Endothelial cell of umbilical vein (primary cell): Measurements from ENCODE around the gene SLC38A8. TPM values are rescaled to one million over a fixed set of nuclear protein-coding genes. Genes with fewer than 3 reads are reported as not detected.

Experiments
- BruUV-seq: library from RNA; stranded (reverse); fragments of 400-500 nt; replicated peaks from 2 replicates; lab custom pipeline; 2021; lab: Mats Ljungman, UMichigan
- CTCF ChIA-PET: fragments of 300-600, 350-600 bp; sonication (Branson Sonifier 250); formaldehyde crosslinking; loops from one replicate; lab custom pipeline; 2021; ENCODE audit warnings: antibody characterized with exemption, inconsistent platforms; lab: Charles Lee
- POLR2A ChIA-PET: fragments of 300-600, 350-600 bp; sonication (Branson Sonifier 250); formaldehyde crosslinking; loops from one replicate; lab custom pipeline; 2021; ENCODE audit warnings: antibody characterized with exemption, inconsistent platforms; lab: Charles Lee
- DNase-seq: peaks from one replicate; pipeline ENCODE4 v3.0.0-alpha.2; 2011; ENCODE audit warnings: low read depth, low spot score
- FAIRE-seq: peaks from 2 replicates; lab custom pipeline; 2011; peaks lifted over from hg19 to GRCh38; lab: Jason Lieb, UNC
- H2AFZ ChIP-seq: 2 replicates; pipeline ENCODE4 v1.6.0; 2012; ENCODE audit warnings: low read depth, low read length, control low read depth, inconsistent platforms
- H3K27ac ChIP-seq: 2 replicates; pipeline ENCODE4 v1.5.1; 2011; ENCODE audit warnings: low read depth, mild to moderate bottlenecking, control low read depth, low read length, moderate library complexity; ENCODE audit not compliant: insufficient read depth
- H3K27me3 ChIP-seq, 2 experiments: 2 replicates each; pipeline versions ENCODE4 v1.6.0 to v1.6.1; 2011; ENCODE audit warnings: low read length in 2 of 2, mixed read lengths in 1 of 2; ENCODE audit not compliant: control insufficient read depth in 2 of 2, insufficient read depth in 2 of 2
- H3K36me3 ChIP-seq, 2 experiments: 2 replicates in 1 of 2; 3 replicates in 1 of 2; pipeline ENCODE4 v1.5.1; 2011; ENCODE audit warnings: low read length in 2 of 2, mild to moderate bottlenecking in 1 of 2, moderate library complexity in 1 of 2; ENCODE audit not compliant: control insufficient read depth in 2 of 2, insufficient read depth in 2 of 2; ENCODE audit errors: extremely low read depth in 1 of 2
- H3K4me1 ChIP-seq: 3 replicates; pipeline ENCODE4 v1.5.1; 2011; ENCODE audit warnings: mild to moderate bottlenecking, low read length; ENCODE audit not compliant: control insufficient read depth, insufficient read depth; ENCODE audit errors: extremely low read depth
- H3K4me2 ChIP-seq: 2 replicates; pipeline ENCODE4 v1.6.1; 2011; ENCODE audit warnings: low read length, control low read depth, mixed read lengths; ENCODE audit not compliant: insufficient read depth
- H3K4me3 ChIP-seq, 3 experiments: fragments of 200-600 bp in 1 of 3; sonication (generic), shearing (Covaris generic) in 1 of 3; replicated peaks in 1 of 3; 2 replicates each; pipeline ENCODE4 v1.5.1; 2011 to 2016; ENCODE audit warnings: control low read depth in 3 of 3, low read length in 3 of 3, mild to moderate bottlenecking in 2 of 3, inconsistent platforms in 1 of 3, low read depth in 1 of 3, moderate library complexity in 1 of 3; ENCODE audit not compliant: insufficient read depth in 1 of 3
- H3K79me2 ChIP-seq: 2 replicates; pipeline ENCODE4 v1.6.0; 2012; ENCODE audit warnings: low read length, inconsistent platforms; ENCODE audit not compliant: control insufficient read depth, insufficient read depth
- H3K9ac ChIP-seq: replicated peaks from 2 replicates; pipeline ENCODE3; 2011; ENCODE audit warnings: low read length, control low read depth; ENCODE audit not compliant: insufficient read depth; ENCODE audit errors: extremely low read depth
- H3K9me1 ChIP-seq: replicated peaks from 3 replicates; pipeline ENCODE4 v1.6.0; 2011; ENCODE audit warnings: mild to moderate bottlenecking, low read length; ENCODE audit not compliant: control insufficient read depth, insufficient read depth; ENCODE audit errors: extremely low read depth
- H3K9me3 ChIP-seq: replicated peaks from 2 replicates; pipeline ENCODE4 v1.5.1; 2012; ENCODE audit warnings: low read length, inconsistent platforms; ENCODE audit not compliant: control insufficient read depth, insufficient read depth
- H4K20me1 ChIP-seq: replicated peaks from 2 replicates; pipeline ENCODE3; 2011; ENCODE audit warnings: mild to moderate bottlenecking, low read length; ENCODE audit not compliant: control insufficient read depth, insufficient read depth; ENCODE audit errors: extremely low read depth
- EZH2 ChIP-seq: IDR thresholded peaks from 2 replicates; pipeline ENCODE4 v1.6.1; 2012; ENCODE audit warnings: borderline replicate concordance, low read depth, mild to moderate bottlenecking, moderate library complexity, low read length, inconsistent platforms; ENCODE audit not compliant: severe bottlenecking
- FOS ChIP-seq: IDR thresholded peaks from 2 replicates; pipeline ENCODE4 v1.6.1; 2011; ENCODE audit warnings: mild to moderate bottlenecking, low read length, moderate library complexity, borderline replicate concordance; ENCODE audit not compliant: insufficient read depth
- GATA2 ChIP-seq: IDR thresholded peaks from 2 replicates; pipeline ENCODE4 v1.7.0; 2011; ENCODE audit warnings: low read depth, mild to moderate bottlenecking, moderate library complexity, mixed read lengths, low read length; ENCODE audit not compliant: insufficient read length, insufficient read depth
- JUN ChIP-seq: IDR thresholded peaks from 2 replicates; pipeline ENCODE4 v1.6.1; 2011; ENCODE audit warnings: borderline replicate concordance, low read depth; ENCODE audit not compliant: insufficient read length, insufficient read depth
- MYC ChIP-seq: IDR thresholded peaks from one replicate; pipeline ENCODE4 v1.6.1; 2011; ENCODE audit warnings: mild to moderate bottlenecking, low read depth, low read length
- POLR2A ChIP-seq: IDR thresholded peaks from 2 replicates; pipeline ENCODE4 v1.6.1; 2012; ENCODE audit warnings: low read depth, mild to moderate bottlenecking, control low read depth, low read length
- POLR2AphosphoS5 ChIP-seq: IDR thresholded peaks from 2 replicates; pipeline ENCODE4 v1.6.1; 2012; ENCODE audit warnings: low read depth, mild to moderate bottlenecking, control low read depth, low read length, moderate library complexity; ENCODE audit not compliant: insufficient read depth
- dilution Hi-C: fragments of 300-500 bp; cut with MboI; formaldehyde crosslinking; loops from one replicate; pipeline ENCODE4 v1.15.0; 2019; ENCODE audit warnings: low sequenced_read_pairs; ENCODE audit not compliant: extremely low pct_ligation_motif_present
- intact Hi-C: fragments of 100-400 bp; cut with micrococcal nuclease; formaldehyde crosslinking; loops from one replicate; pipeline ENCODE4 v1.10.0; 2022
- polyA plus RNA-seq, 4 experiments: library from polyadenylated mRNA; depleted of rRNA in 3 of 4; stranded (reverse) in 3 of 4; unstranded in 1 of 4; fragments of >200 nt; gene quantifications; 2 replicates each; pipeline versions ENCODE4 v1.2.1 to v1.2.3, GENCODE V29; 2011 to 2012; ENCODE audit warnings: missing spikeins in 1 of 4
- total RNA-seq: library from RNA; stranded (reverse); gene quantifications from 2 replicates; pipeline ENCODE4 v1.2.3, GENCODE V29; 2021
- TF ChIP-seq, protein P1 (sequence below), 2 donors: IDR thresholded peaks; 1 replicate in 1 of 2; 2 replicates in 1 of 2; pipeline ENCODE4 v1.5.1; 2011; ENCODE audit warnings: low read length in 2 of 2, mild to moderate bottlenecking in 2 of 2, moderate library complexity in 2 of 2, control low read depth in 1 of 2, inconsistent platforms in 1 of 2, low read depth in 1 of 2; ENCODE audit not compliant: insufficient read depth in 1 of 2; ENCODE audit errors: extremely low read depth in 1 of 2
- TF ChIP-seq, protein P2 (sequence below): IDR thresholded peaks from 2 replicates; pipeline ENCODE4 v1.6.1; 2011; ENCODE audit not compliant: insufficient read depth, insufficient read length

The SLC38A8 gene
- total and polyA plus RNA-seq, 2 donors (not counting 3 experiments of a cell fraction or from before 2014, with no cell fraction given): not detected

DNA sequence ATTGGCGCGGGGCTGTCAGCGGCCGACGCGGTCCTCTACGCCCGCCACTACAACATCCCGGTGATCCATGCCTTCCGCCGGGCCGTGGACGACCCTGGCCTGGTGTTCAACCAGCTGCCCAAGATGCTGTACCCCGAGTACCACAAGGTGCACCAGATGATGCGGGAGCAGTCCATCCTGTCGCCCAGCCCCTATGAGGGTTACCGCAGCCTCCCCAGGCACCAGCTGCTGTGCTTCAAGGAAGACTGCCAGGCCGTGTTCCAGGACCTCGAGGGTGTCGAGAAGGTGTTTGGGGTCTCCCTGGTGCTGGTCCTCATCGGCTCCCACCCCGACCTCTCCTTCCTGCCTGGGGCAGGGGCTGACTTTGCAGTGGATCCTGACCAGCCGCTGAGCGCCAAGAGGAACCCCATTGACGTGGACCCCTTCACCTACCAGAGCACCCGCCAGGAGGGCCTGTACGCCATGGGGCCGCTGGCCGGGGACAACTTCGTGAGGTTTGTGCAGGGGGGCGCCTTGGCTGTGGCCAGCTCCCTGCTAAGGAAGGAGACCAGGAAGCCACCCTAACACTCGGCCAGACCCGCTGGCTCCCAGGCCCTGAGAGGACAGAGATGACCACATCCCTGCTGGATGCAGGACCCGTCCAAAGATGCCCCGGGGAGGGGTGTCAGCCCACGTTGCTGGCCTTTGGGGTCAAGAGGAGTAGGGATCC is 77.0 kb downstream of the SLC38A8 start:
- Histone ChIP-seq H3K4me1 (no peaks in the 10 kb centered on the region), H3K4me2 (no peak overlapping the region), H3K4me3 (no peak overlapping the region), H3K9me1 (no peaks in the 10 kb centered on the region), H4K20me1 (no peaks in the 10 kb centered on the region), H2AFZ (no peak overlapping the region), H3K9me3 (no peaks in the 10 kb centered on the region), H3K27ac (no peak overlapping the region), H3K9ac (no peak overlapping the region), H3K79me2 (no peaks in the 10 kb centered on the region), H3K27me3 (peaks cover 5 to 8% of the 10 kb centered on the region in 2 experiments), H3K36me3 (peaks cover 0 to 2% of the 10 kb centered on the region in 2 experiments)
- no peak for FAIRE-seq
- no TSS peak for BruUV-seq
- no peak for TF ChIP-seq POLR2A
- TF ChIP-seq FOS: no peak
- TF ChIP-seq, protein P1, sequence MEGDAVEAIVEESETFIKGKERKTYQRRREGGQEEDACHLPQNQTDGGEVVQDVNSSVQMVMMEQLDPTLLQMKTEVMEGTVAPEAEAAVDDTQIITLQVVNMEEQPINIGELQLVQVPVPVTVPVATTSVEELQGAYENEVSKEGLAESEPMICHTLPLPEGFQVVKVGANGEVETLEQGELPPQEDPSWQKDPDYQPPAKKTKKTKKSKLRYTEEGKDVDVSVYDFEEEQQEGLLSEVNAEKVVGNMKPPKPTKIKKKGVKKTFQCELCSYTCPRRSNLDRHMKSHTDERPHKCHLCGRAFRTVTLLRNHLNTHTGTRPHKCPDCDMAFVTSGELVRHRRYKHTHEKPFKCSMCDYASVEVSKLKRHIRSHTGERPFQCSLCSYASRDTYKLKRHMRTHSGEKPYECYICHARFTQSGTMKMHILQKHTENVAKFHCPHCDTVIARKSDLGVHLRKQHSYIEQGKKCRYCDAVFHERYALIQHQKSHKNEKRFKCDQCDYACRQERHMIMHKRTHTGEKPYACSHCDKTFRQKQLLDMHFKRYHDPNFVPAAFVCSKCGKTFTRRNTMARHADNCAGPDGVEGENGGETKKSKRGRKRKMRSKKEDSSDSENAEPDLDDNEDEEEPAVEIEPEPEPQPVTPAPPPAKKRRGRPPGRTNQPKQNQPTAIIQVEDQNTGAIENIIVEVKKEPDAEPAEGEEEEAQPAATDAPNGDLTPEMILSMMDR (IDR thresholded peaks at IDR 0.05; ENCODE audit: extremely low read depth in 1 of 2, insufficient read depth in 1 of 2, low read depth in 1 of 2, low read length in 2 of 2): no peak
- TF ChIP-seq EZH2: no peak
- TF ChIP-seq GATA2: no peak
- TF ChIP-seq MYC: no peak
- no peak for TF ChIP-seq JUN
- TF ChIP-seq, protein P2, sequence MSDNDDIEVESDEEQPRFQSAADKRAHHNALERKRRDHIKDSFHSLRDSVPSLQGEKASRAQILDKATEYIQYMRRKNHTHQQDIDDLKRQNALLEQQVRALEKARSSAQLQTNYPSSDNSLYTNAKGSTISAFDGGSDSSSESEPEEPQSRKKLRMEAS: no peak
- TF ChIP-seq POLR2AphosphoS5: no peak
- dilution Hi-C loops: no loop called here
- DNase-seq: no peak
- intact Hi-C loops: loop anchor here (5.0 kb wide), 1 partner anchor 212 kb away; no protein-coding TSS in a partner anchor
- ChIA-PET POLR2A (no interaction called here), CTCF (interaction anchor here (1.2 to 1.4 kb wide), 3 partner anchors 9 to 100 kb away, joined by 3 to 5 read pairs (median 4); no protein-coding TSS in a partner anchor)
